ENCODE results near the gene GPATCH4. TPM values are rescaled to one million over a fixed set of nuclear protein-coding genes. Genes with fewer than 3 reads are reported as not detected.
A peak's percentile ranks its signal among the peaks of the same experiment; 100 is the strongest.

Gene GPATCH4
- 17.9 TPM for total RNA-seq
- long read RNA-seq, transcript GPATCH4-201 (8 exons, 1,972 nt) = major isoform, 18 of 26 reads
- long read RNA-seq, partial matches to known transcripts = 1 of 26 reads
- long read RNA-seq, other reads (novel, unspliced or antisense) = 7 of 26 reads

GRCh38 chr1:156601122-156601830 is at the start of gene GPATCH4:
Gene GPATCH4 (minus strand): TSS chr1:156601479.
- Histone ChIP-seq H3K27ac (peak within 1 kb of the TSS; percentile 77), H3K9me3 (no peaks in the 10 kb centered on the region), H3K4me1 (peaks cover 18% of the 10 kb centered on the region), H3K4me3 (peak within 1 kb of the TSS; percentile 76), H3K36me3 (peaks cover 27% of the 10 kb centered on the region), H3K27me3 (ENCODE audit: low read depth) (no peaks in the 10 kb centered on the region)
- no peak for TF ChIP-seq CTCF (IDR thresholded peaks at IDR 0.05)
- intact Hi-C loops (cut with DNase I) = no loop called here
- DNase-seq = peak; percentile 83
- peak; percentile 88 to 95 for ATAC-seq

GRCh38 chr1:156648951-156649350 is 47.7 kb upstream of the GPATCH4 start:
- Histone ChIP-seq H3K4me1 (no peaks in the 10 kb centered on the region), H3K9me3 (no peaks in the 10 kb centered on the region), H3K4me3 (no peak overlapping the region), H3K36me3 (no peaks in the 10 kb centered on the region), H3K27me3 (ENCODE audit: low read depth) (peaks cover 69% of the 10 kb centered on the region), H3K27ac (no peak overlapping the region)
- ATAC-seq (no peak), DNase-seq (no peak)
- intact Hi-C loops (cut with DNase I) = no loop called here
- no peak for TF ChIP-seq CTCF (IDR thresholded peaks at IDR 0.05)

GRCh38 chr1:156648496-156648895 is 47.2 kb upstream of the GPATCH4 start:
- H3K4me1 ChIP-seq = no peaks in the 10 kb centered on the region
- H3K36me3 ChIP-seq = no peaks in the 10 kb centered on the region
- intact Hi-C loops (cut with DNase I) = no loop called here
- H3K9me3 ChIP-seq = no peaks in the 10 kb centered on the region
- peaks cover 68% of the 10 kb centered on the region for H3K27me3 ChIP-seq (ENCODE audit: low read depth)
- no peak overlapping the region for H3K4me3 ChIP-seq
- ATAC-seq = no peak
- no peak for DNase-seq
- no peak overlapping the region for H3K27ac ChIP-seq
- TF ChIP-seq CTCF (IDR thresholded peaks at IDR 0.05) = no peak

- DNase-seq (no peak), ATAC-seq (no peak)
- no peak for TF ChIP-seq CTCF (IDR thresholded peaks at IDR 0.05)
- Histone ChIP-seq H3K27me3 (ENCODE audit: low read depth) (peaks cover 75% of the 10 kb centered on the region), H3K36me3 (no peaks in the 10 kb centered on the region), H3K4me1 (peaks cover 1% of the 10 kb centered on the region), H3K9me3 (no peaks in the 10 kb centered on the region), H3K4me3 (no peak overlapping the region), H3K27ac (no peak overlapping the region)
- intact Hi-C loops (cut with DNase I) = no loop called here
These were observed 46.1 kb upstream of the GPATCH4 start for GRCh38 chr1:156647351-156647750.

GRCh38 chr1:156646738-156647211 is 45.5 kb upstream of the GPATCH4 start:
- Histone ChIP-seq H3K27me3 (ENCODE audit: low read depth) (peaks cover 75% of the 10 kb centered on the region), H3K36me3 (no peaks in the 10 kb centered on the region)

More at GRCh38 chr1:156646738-156647211, 45.5 kb upstream of the GPATCH4 start:
- intact Hi-C loops (cut with DNase I) = no loop called here
- ATAC-seq (no peak), DNase-seq (no peak)
- Histone ChIP-seq H3K9me3 (no peaks in the 10 kb centered on the region), H3K4me3 (no peak overlapping the region), H3K27ac (no peak overlapping the region), H3K4me1 (peaks cover 7% of the 10 kb centered on the region)
- TF ChIP-seq CTCF (IDR thresholded peaks at IDR 0.05) = no peak

Measured in lower lobe of right lung (tissue), 2 donors.